Measurements from ENCODE around the gene RAD51. TPM values are rescaled to one million over a fixed set of nuclear protein-coding genes. Genes with fewer than 3 reads are reported as not detected.

RAD51 gene
- total RNA-seq, 1 donor from 2014 or later: 1.3 TPM

- no peak for DNase-seq (ENCODE audit: low read depth)
Measured at GRCh38 chr15:40755812-40756208, 60.8 kb downstream of the RAD51 start.

GRCh38 chr15:40756938-40757337, 62.0 kb downstream of the RAD51 start:
- no peak for TF ChIP-seq CTCF (IDR thresholded peaks at IDR 0.05; ENCODE audit: insufficient read depth, low read length, poor library complexity, severe bottlenecking)
- DNase-seq (ENCODE audit: low read depth): no peak
- no peaks in the 10 kb centered on the region for H3K36me3 ChIP-seq (ENCODE audit: control insufficient read depth, insufficient read depth, low read length)
- H3K27me3 ChIP-seq (ENCODE audit: control insufficient read depth, insufficient read depth, low read length): no peaks in the 10 kb centered on the region
- no peak overlapping the region for H3K4me3 ChIP-seq (ENCODE audit: low read depth, low read length)

More at GRCh38 chr15:40755812-40756208, 60.8 kb downstream of the RAD51 start:
- no peak for TF ChIP-seq CTCF (IDR thresholded peaks at IDR 0.05; ENCODE audit: insufficient read depth, low read length, poor library complexity, severe bottlenecking)
- Histone ChIP-seq H3K27me3 (ENCODE audit: control insufficient read depth, insufficient read depth, low read length) (no peaks in the 10 kb centered on the region), H3K4me3 (ENCODE audit: low read depth, low read length) (no peak overlapping the region), H3K36me3 (ENCODE audit: control insufficient read depth, insufficient read depth, low read length) (no peaks in the 10 kb centered on the region)

- DNase-seq (ENCODE audit: low read depth): no peak
- Histone ChIP-seq H3K4me3 (ENCODE audit: low read depth, low read length) (no peak overlapping the region), H3K27me3 (ENCODE audit: control insufficient read depth, insufficient read depth, low read length) (no peaks in the 10 kb centered on the region), H3K36me3 (ENCODE audit: control insufficient read depth, insufficient read depth, low read length) (no peaks in the 10 kb centered on the region)
- TF ChIP-seq CTCF (IDR thresholded peaks at IDR 0.05; ENCODE audit: insufficient read depth, low read length, poor library complexity, severe bottlenecking): no peak
Measured at GRCh38 chr15:40759961-40760360, 65.0 kb downstream of the RAD51 start.

GRCh38 chr15:40762919-40763800, 68.2 kb downstream of the RAD51 start:
- no peak for TF ChIP-seq CTCF (IDR thresholded peaks at IDR 0.05; ENCODE audit: insufficient read depth, low read length, poor library complexity, severe bottlenecking)
- no peaks in the 10 kb centered on the region for H3K27me3 ChIP-seq (ENCODE audit: control insufficient read depth, insufficient read depth, low read length)
- DNase-seq (ENCODE audit: low read depth): no peak
- H3K4me3 ChIP-seq (ENCODE audit: low read depth, low read length): peak overlapping the region; percentile 58
- no peaks in the 10 kb centered on the region for H3K36me3 ChIP-seq (ENCODE audit: control insufficient read depth, insufficient read depth, low read length)

- TF ChIP-seq CTCF (IDR thresholded peaks at IDR 0.05; ENCODE audit: insufficient read depth, low read length, poor library complexity, severe bottlenecking): peak; percentile 13
- no peak for DNase-seq (ENCODE audit: low read depth)
- peak within 1 kb of the TSS; percentile 58 for H3K4me3 ChIP-seq (ENCODE audit: low read depth, low read length)
- no peaks in the 10 kb centered on the region for H3K27me3 ChIP-seq (ENCODE audit: control insufficient read depth, insufficient read depth, low read length)
- H3K36me3 ChIP-seq (ENCODE audit: control insufficient read depth, insufficient read depth, low read length): no peaks in the 10 kb centered on the region
Measured at GRCh38 chr15:40763801-40764628, 69.0 kb downstream of the RAD51 start, which contains the start of gene GCHFR. GCHFR (plus strand) TSS chr15:40764068; CDS start chr15:40764181, 113 bp downstream.

Measured in kidney epithelial cell (primary cell).